Type B pancreatic cell (in vitro differentiated cells): Measurements from ENCODE around the gene PEX11G. TPM values are rescaled to one million over a fixed set of nuclear protein-coding genes. Genes with fewer than 3 reads are reported as not detected.

Experiments
- DNase-seq: peaks from one replicate; pipeline ENCODE4 v3.0.0; 2021; ENCODE audit warnings: mixed read lengths; ENCODE audit not compliant: unreplicated experiment; ENCODE audit errors: extremely low spot score
- H3K27ac Mint-ChIP-seq: 2 replicates; pipeline ENCODE4 v1.8.0; 2021; ENCODE audit warnings: mild to moderate bottlenecking, mixed read lengths
- H3K27me3 Mint-ChIP-seq: 2 replicates; pipeline ENCODE4 v1.8.0; 2021; ENCODE audit warnings: mixed read lengths
- H3K36me3 Mint-ChIP-seq: 2 replicates; pipeline ENCODE4 v1.8.0; 2021; ENCODE audit warnings: mixed read lengths
- H3K4me1 Mint-ChIP-seq: one replicate; pipeline ENCODE4 v1.8.0; 2021; ENCODE audit warnings: mixed read lengths; ENCODE audit not compliant: unreplicated experiment
- H3K4me3 Mint-ChIP-seq: 2 replicates; pipeline ENCODE4 v1.8.0; 2021; ENCODE audit warnings: mild to moderate bottlenecking, mixed read lengths
- H3K9me3 Mint-ChIP-seq: 2 replicates; pipeline ENCODE4 v1.8.0; 2021; ENCODE audit warnings: mixed read lengths
- total RNA-seq: library from RNA; stranded (reverse); gene quantifications from 2 replicates; pipeline ENCODE4 v1.2.1, GENCODE V29; 2021; ENCODE audit warnings: low replicate concordance
- TF ChIP-seq, protein P1 (sequence below): fragments of 200-600 bp; sonication (generic); conservative IDR thresholded peaks from 2 replicates; pipeline ENCODE4 v1.5.0; 2021; ENCODE audit warnings: antibody characterized with exemption, mild to moderate bottlenecking

PEX11G gene
- total RNA-seq, 1 donor from 2014 or later: 5.7 TPM

DNA sequence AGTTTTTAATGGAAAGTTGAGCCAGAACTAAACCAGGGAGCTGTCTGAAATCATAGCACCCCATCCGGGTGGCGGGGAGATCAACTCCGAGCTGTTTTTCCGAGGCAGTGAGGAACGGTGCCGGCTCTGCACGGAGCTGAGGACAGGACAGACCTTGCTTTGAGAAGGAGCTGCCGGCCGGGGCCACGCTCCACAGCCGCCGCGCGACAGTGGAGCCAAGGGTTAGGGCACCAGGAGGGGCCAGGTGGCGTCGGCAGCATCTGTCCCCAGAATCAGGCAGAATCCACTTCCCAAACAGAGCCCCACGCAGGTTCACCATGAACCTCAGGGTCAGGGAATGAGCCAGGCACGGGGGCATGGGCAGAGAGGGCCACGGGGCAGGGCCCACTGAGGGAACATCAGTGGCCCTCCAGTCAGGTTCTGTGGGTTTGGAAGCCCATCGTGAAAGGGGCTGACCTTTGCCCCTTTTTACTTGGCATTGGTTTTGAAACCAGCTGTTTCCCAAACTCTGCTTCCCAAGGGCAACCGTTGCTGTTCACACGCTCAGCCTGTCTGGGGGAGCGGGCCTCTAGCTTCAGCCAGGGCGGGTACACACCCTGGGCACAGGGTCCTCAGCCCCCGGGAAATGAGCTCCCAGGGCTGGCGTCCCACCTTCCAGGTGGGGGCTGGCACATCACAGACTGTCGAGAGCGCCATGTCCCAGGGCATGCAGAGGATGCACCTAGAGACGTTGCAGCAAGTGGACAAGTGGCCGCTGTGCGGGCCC, 18.1 kb downstream of the PEX11G start:
- TF ChIP-seq, protein P1, sequence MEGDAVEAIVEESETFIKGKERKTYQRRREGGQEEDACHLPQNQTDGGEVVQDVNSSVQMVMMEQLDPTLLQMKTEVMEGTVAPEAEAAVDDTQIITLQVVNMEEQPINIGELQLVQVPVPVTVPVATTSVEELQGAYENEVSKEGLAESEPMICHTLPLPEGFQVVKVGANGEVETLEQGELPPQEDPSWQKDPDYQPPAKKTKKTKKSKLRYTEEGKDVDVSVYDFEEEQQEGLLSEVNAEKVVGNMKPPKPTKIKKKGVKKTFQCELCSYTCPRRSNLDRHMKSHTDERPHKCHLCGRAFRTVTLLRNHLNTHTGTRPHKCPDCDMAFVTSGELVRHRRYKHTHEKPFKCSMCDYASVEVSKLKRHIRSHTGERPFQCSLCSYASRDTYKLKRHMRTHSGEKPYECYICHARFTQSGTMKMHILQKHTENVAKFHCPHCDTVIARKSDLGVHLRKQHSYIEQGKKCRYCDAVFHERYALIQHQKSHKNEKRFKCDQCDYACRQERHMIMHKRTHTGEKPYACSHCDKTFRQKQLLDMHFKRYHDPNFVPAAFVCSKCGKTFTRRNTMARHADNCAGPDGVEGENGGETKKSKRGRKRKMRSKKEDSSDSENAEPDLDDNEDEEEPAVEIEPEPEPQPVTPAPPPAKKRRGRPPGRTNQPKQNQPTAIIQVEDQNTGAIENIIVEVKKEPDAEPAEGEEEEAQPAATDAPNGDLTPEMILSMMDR: no peak
- Mint-ChIP-seq H3K27me3 (no peaks in the 10 kb centered on the region), H3K9me3 (no peaks in the 10 kb centered on the region), H3K4me1 (no peaks in the 10 kb centered on the region), H3K4me3 (no peak overlapping the region), H3K27ac (no peak overlapping the region), H3K36me3 (no peaks in the 10 kb centered on the region)
- no peak for DNase-seq

DNA sequence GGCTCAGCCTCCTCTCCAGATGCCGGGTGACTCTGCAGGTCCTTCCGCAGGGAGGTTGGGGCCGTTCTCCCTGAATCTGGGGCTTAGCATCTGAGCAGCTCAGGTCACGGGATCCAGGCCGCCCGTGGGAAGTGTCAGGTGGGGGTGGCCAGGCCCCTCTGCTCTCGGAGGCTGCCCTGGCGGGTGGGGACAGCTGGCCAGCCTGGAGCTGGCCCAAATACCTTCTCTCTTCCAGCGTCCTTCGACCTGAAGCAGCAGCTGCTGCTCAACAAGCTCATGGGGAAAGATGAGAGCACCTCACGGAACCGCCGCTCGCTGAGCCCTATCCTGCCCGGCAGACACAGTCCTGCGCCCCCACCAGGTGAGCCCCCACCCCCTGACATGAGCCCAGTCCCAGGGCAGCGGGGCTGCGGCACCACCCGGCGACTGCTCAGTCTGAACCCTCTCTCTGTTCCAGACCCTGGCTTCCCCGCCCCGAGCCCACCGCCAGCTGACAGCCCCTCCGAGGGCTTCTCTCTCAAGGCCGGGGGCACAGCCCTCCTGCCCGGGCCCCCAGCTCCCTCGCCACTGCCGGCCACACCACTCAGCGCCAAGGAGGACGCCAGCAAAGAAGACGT, 19.1 kb downstream of the PEX11G start:
- TF ChIP-seq, protein P1: no peak
- Mint-ChIP-seq H3K4me3 (no peak overlapping the region), H3K27ac (no peak overlapping the region), H3K27me3 (no peaks in the 10 kb centered on the region), H3K9me3 (no peaks in the 10 kb centered on the region), H3K36me3 (no peaks in the 10 kb centered on the region), H3K4me1 (no peaks in the 10 kb centered on the region)
- DNase-seq: no peak

DNA sequence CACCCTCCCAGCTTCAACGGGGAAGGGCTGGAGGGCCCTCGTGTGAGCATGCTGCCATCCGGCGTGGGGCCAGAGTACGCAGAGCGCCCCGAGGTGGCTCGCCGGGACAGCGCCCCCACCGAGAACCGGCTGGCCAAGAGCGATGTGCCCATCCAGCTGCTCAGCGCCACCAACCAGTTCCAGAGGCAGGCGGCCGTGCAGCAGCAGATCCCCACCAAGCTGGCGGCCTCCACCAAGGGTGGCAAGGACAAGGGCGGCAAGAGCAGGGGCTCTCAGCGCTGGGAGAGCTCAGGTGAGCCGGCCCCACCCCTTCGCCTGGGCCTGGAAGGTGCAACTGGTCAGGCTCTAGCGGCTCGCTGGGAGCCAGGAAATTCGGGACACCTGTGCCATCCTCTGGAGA, 20.0 kb downstream of the PEX11G start:
- H3K36me3 Mint-ChIP-seq: no peaks in the 10 kb centered on the region
- no peak overlapping the region for H3K27ac Mint-ChIP-seq
- no peak overlapping the region for H3K4me3 Mint-ChIP-seq
- TF ChIP-seq, protein P1: no peak
- no peaks in the 10 kb centered on the region for H3K27me3 Mint-ChIP-seq
- H3K4me1 Mint-ChIP-seq: no peaks in the 10 kb centered on the region
- no peaks in the 10 kb centered on the region for H3K9me3 Mint-ChIP-seq
- no peak for DNase-seq

- Mint-ChIP-seq H3K27me3 (no peaks in the 10 kb centered on the region), H3K36me3 (no peaks in the 10 kb centered on the region), H3K4me1 (no peaks in the 10 kb centered on the region), H3K9me3 (no peaks in the 10 kb centered on the region), H3K27ac (no peak overlapping the region), H3K4me3 (no peak overlapping the region)
- TF ChIP-seq, protein P1: no peak
- DNase-seq: no peak
Measured at GRCh38 chr19:7467009-7467989, 21.5 kb downstream of the PEX11G start.

GRCh38 chr19:7463575-7463974, 25.3 kb downstream of the PEX11G start:
- TF ChIP-seq, protein P1: no peak
- H3K36me3 Mint-ChIP-seq: no peaks in the 10 kb centered on the region
- DNase-seq: no peak
- H3K27me3 Mint-ChIP-seq: no peaks in the 10 kb centered on the region
- H3K4me3 Mint-ChIP-seq: no peak overlapping the region
- H3K9me3 Mint-ChIP-seq: no peaks in the 10 kb centered on the region
- no peaks in the 10 kb centered on the region for H3K4me1 Mint-ChIP-seq
- no peak overlapping the region for H3K27ac Mint-ChIP-seq
